ENCODE results near the gene MACROD2.

DNA sequence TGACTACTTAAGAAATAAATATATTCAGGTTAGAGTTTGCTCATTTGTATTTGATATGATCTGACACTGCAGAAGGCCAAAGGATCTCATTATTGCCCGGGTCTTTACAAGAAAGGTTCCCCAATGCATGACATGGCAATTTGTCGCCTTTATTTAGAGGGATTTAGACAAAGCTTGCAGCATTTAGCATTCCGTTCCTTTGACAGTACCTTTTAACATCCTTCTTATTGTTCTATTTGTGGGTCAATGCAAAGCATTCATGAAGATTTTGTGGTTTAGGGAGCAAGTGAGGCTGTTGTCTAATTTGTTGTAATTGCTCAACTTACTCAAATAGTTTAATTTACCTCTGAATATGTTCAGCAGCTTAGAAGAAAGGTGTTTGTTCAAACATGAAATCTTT lies 572.9 kb downstream of the MACROD2 start:
- TF ChIP-seq ZFP30 (CRISPR knock-in tag; IDR thresholded peaks at IDR 0.05) (no peak), ZNF8 (CRISPR knock-in tag; IDR thresholded peaks at IDR 0.05) (no peak), BACH2 (CRISPR knock-in tag; IDR thresholded peaks at IDR 0.05; ENCODE audit: borderline replicate concordance) (no peak), CREB5 (CRISPR knock-in tag; IDR thresholded peaks at IDR 0.05; ENCODE audit: low read depth) (no peak), TSHZ2 (CRISPR knock-in tag; IDR thresholded peaks at IDR 0.05) (no peak), ZNF70 (CRISPR knock-in tag; IDR thresholded peaks at IDR 0.05) (no peak), ARNTL (CRISPR knock-in tag; IDR thresholded peaks at IDR 0.05; ENCODE audit: borderline replicate concordance, low read depth) (no peak), OSR1 (CRISPR knock-in tag; IDR thresholded peaks at IDR 0.05) (no peak), CSDC2 (CRISPR knock-in tag; IDR thresholded peaks at IDR 0.05) (no peak), SNAI2 (CRISPR knock-in tag; IDR thresholded peaks at IDR 0.05) (no peak)
- TF ChIP-seq, protein P1, sequence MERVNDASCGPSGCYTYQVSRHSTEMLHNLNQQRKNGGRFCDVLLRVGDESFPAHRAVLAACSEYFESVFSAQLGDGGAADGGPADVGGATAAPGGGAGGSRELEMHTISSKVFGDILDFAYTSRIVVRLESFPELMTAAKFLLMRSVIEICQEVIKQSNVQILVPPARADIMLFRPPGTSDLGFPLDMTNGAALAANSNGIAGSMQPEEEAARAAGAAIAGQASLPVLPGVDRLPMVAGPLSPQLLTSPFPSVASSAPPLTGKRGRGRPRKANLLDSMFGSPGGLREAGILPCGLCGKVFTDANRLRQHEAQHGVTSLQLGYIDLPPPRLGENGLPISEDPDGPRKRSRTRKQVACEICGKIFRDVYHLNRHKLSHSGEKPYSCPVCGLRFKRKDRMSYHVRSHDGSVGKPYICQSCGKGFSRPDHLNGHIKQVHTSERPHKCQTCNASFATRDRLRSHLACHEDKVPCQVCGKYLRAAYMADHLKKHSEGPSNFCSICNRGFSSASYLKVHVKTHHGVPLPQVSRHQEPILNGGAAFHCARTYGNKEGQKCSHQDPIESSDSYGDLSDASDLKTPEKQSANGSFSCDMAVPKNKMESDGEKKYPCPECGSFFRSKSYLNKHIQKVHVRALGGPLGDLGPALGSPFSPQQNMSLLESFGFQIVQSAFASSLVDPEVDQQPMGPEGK (CRISPR knock-in tag; IDR thresholded peaks at IDR 0.05; ENCODE audit: borderline replicate concordance), result no peak
